ENCODE measurements around the gene DHX57.
"Not testable (repeated sequence)": the region's sequence is repeated elsewhere in the genome, so short reads cannot be mapped to it uniquely, and the experiment has no call there.

DNA sequence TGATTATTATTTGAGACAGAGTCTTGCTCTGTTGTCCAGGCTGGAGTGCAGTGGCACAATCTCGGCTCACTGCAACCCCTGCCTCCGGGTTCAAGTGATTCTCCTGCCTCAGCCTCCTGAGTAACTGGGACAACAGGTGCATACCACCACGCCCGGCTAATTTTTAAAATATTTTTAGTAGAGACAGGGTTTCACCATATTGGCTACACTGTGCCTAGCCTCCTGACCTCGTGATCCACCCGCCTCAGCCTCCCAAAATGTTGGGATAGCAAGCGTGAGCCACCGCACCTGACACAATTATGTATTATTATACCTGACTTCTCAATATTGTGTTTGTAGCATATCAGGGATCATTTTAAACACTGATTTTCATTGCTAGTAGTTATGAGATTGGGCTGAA is 83.4 kb downstream of the DHX57 start:
- TF ChIP-seq, protein P1, sequence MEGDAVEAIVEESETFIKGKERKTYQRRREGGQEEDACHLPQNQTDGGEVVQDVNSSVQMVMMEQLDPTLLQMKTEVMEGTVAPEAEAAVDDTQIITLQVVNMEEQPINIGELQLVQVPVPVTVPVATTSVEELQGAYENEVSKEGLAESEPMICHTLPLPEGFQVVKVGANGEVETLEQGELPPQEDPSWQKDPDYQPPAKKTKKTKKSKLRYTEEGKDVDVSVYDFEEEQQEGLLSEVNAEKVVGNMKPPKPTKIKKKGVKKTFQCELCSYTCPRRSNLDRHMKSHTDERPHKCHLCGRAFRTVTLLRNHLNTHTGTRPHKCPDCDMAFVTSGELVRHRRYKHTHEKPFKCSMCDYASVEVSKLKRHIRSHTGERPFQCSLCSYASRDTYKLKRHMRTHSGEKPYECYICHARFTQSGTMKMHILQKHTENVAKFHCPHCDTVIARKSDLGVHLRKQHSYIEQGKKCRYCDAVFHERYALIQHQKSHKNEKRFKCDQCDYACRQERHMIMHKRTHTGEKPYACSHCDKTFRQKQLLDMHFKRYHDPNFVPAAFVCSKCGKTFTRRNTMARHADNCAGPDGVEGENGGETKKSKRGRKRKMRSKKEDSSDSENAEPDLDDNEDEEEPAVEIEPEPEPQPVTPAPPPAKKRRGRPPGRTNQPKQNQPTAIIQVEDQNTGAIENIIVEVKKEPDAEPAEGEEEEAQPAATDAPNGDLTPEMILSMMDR (IDR thresholded peaks at IDR 0.05; ENCODE audit: low read depth, low read length, poor library complexity, severe bottlenecking): not testable (repeated sequence)
- TF ChIP-seq EZH2phosphoT487 (IDR thresholded peaks at IDR 0.05; ENCODE audit: borderline replicate concordance, low read length): not testable (repeated sequence)
